GM12872 (cell line): Measurements from ENCODE around the gene MAN1A1.

Experiments
- TF ChIP-seq, protein P1 (sequence below): IDR thresholded peaks from 3 replicates; pipeline ENCODE4 v1.5.1; 2011; ENCODE audit warnings: low read depth, mild to moderate bottlenecking, low read length, moderate library complexity; ENCODE audit not compliant: insufficient read depth

Gene MAN1A1

DNA sequence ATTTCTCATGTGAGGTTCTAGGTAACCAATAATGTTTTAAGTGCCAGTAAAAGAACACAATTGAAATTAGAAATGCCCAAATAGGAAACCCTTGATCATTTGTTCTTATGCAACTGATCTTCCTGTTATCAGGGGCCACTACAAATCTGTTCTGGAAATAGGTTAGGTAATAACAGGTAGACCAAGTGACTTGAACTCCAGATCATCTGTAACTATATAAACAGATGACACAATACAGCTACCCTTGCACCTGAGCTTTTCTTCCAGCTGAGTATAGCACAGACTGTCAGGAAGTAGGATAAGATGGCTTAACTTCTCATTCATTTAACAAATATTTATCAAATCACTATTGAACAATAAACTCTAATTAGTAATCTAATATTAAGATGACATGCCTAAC lies 52.5 kb downstream of the MAN1A1 start:
- TF ChIP-seq, protein P1, sequence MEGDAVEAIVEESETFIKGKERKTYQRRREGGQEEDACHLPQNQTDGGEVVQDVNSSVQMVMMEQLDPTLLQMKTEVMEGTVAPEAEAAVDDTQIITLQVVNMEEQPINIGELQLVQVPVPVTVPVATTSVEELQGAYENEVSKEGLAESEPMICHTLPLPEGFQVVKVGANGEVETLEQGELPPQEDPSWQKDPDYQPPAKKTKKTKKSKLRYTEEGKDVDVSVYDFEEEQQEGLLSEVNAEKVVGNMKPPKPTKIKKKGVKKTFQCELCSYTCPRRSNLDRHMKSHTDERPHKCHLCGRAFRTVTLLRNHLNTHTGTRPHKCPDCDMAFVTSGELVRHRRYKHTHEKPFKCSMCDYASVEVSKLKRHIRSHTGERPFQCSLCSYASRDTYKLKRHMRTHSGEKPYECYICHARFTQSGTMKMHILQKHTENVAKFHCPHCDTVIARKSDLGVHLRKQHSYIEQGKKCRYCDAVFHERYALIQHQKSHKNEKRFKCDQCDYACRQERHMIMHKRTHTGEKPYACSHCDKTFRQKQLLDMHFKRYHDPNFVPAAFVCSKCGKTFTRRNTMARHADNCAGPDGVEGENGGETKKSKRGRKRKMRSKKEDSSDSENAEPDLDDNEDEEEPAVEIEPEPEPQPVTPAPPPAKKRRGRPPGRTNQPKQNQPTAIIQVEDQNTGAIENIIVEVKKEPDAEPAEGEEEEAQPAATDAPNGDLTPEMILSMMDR = no peak

DNA sequence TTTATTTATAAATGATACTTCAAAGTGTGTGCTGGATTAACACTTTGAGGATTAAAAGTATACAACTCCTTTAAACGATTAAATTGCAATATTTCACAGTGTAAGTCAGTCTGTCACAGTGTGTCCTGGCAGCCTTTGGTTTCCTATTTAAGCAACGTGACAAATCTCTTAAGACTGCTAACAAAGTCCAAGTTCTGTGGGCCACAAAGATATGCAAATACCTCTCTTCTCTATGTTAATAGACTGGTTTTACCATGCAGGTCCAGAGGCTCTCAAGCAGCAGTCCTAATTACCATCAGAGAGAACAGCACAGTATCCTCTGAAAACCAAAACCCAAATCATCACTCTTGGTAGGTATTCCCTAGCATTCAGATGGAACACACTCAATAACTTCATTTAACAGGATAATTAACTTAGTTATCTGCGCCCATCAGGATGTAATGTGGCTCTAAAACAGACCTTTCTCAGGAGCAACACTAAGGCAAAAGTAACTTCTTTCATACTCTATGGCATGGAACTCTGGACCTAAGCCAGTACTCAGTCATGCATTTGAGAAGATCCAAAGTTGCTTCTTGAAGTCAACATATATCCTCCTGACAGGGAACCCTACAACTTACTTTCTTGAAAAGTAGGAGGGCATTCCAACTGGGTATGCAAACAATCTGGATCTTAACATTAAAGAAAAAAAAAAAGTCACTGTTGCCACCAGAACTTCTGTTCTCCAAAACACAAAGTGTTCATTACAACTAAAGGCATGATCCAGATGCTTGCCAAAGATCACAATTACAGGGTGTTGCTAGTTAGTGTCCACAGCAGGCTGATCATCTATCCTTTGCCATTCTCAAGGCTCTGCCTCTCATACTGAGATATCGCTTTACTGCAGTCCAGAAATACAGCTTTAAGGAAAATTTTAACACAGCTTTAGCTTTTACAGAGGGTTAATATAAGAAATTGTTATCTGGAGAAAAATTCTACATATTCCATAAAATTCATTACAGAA lies 53.2 kb downstream of the MAN1A1 start:
- TF ChIP-seq, protein P1 = no peak

DNA sequence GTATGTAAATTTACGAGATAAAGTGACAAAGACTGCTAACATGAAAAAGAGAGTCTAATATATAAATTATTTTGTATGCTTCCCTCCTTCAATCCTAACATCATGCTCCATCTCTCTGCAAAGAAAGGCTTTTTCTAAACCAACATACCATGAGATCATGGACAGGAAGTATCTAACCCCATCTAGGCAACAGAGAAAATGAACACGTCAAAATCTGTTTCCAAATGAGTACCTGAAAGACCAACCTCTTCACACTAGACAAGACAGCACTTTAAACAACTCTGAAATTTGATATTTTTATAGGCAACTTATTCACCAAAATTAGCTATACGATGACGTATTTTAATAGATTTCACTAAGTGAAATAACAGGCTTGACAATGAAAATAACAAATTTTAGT lies 54.6 kb downstream of the MAN1A1 start:
- TF ChIP-seq, protein P1 = no peak

DNA sequence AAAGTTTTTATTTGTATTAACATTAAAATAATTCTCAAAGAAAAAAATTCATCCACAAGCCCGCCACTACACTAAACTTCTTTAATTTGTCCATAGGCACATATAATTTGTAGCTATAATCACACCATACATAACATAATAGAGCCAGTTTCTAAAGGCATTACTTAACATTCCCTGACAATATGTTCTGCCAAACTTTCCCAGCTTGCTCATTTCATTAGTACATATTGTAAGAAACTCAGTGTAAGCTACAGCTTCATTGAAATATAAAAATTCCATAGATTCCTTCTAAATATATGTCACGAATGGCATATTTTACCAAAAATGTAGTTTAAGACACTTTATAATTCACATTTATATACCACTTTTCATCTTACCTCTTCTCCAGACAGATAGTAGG lies 59.3 kb downstream of the MAN1A1 start:
- TF ChIP-seq, protein P1 = no peak

DNA sequence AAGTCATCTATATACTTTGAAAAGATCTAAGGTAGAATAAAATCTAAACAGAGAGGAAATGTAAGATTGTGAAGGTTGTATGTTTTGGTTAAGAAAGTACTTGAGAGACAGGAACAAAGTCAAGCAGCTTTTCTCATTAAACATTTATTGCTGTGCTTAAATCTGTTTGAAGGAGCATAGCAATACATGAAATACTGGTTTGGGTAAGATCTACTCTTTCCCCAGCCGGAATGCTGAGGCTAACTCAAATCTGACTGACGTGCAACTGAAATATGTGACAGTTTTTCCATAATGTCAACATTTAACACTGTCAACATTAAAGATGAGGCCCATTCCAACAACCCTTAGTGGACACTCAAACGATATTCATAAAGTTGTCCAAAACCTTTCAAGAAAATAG lies 59.9 kb downstream of the MAN1A1 start:
- TF ChIP-seq, protein P1 = no peak

DNA sequence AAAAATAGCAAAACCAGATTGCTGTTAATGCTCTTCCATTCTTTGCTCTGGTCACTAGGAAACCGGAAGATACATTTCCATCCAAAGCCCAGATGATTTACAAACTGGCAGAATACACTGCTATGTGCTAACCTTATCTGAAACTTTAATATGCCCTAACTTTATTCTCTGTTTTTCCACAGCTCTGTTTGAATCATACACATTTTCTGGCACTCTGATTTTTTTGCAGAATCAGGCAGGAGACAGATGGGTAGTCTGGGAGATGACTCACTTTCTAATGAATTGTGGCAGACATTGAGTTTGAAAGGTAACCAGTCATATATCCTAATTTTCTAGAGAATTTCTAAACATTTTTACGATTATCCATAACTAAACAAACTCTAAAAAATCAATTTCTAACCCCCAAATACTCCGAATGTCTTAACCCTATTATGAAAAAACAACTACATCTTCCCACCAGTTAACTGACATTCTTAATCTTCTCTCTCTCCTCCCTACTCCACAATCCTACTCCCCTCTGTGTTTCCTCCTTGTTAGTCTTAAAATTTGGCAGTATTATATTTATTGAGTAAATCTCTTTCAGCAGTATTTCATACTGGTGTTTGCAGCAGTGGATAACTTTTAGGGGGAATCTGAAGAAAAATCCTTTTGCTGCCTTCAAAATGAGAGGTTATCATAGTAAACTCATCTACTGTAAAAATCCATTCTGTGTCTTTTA lies 63.5 kb downstream of the MAN1A1 start:
- TF ChIP-seq, protein P1 = no peak

DNA sequence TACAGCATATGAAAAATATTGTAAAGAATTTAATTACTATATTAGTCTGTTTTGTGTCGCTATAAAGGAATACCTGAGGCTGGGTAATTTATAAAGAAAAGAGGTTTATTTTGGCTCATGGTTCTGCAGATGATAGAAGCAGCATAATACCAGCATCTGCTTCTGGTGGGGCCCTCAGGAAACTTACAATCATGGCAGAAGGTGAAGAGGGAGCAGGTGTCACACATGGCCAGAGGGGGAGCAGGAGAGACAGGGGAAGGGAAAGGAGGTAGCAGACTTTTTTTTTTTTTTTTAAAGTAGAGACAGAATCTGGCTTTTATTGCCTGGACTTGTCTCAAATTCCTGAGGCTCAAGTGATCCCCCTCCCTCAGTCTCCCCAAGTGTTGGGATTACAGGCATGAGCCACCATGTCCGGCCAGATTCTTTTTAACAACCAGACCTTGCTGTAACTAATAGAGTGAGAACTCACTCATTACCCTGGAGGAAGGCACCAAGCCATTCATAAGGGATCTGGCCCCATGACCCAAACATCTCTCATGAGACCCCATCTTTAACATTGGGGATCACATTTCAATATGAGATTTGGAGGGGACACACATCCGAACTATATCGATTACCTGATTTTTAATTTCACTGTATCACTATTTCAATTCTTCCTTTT lies 64.6 kb downstream of the MAN1A1 start:
- TF ChIP-seq, protein P1 = peak; percentile 46; the same call in 1 of the 3 replicates
